ENCODE data around the gene SLC35F1.

The SLC35F1 gene

GRCh38 chr6:118296129-118296901 lies 389.3 kb downstream of the SLC35F1 start:
- Histone ChIP-seq H3K4me3 (ENCODE audit: low read depth, low read length) (no peak overlapping the region), H3K9me3 (ENCODE audit: control insufficient read depth, insufficient read depth, low read depth, low read length) (no peaks in the 10 kb centered on the region), H3K4me1 (ENCODE audit: control insufficient read depth, insufficient read depth, low read length) (no peaks in the 10 kb centered on the region; the same call in 1 of the 2 replicates), H3K27ac (ENCODE audit: extremely low read depth, low read depth, low read length) (no peak overlapping the region), H3K36me3 (ENCODE audit: control insufficient read depth in 2 of 2, insufficient read depth in 1 of 2, low read length in 2 of 2) (no peaks in the 10 kb centered on the region)
- ChIA-PET CTCF (interaction anchor here (0.6 to 1.3 kb wide), 2 partner anchors 12 to 898 kb away, joined by 3 to 10 read pairs; no protein-coding TSS in a partner anchor), POLR2A (no interaction called here)
- no peak for TF ChIP-seq ZFP3 (tag by site-specific recombination; IDR thresholded peaks at IDR 0.05; ENCODE audit: low read depth)
- TF ChIP-seq ZNF623 (tag by site-specific recombination; IDR thresholded peaks at IDR 0.05) = no peak
- TF ChIP-seq KLF1 (tag by site-specific recombination; IDR thresholded peaks at IDR 0.05) = no peak
- TF ChIP-seq ZNF354C (tag by site-specific recombination; IDR thresholded peaks at IDR 0.05; ENCODE audit: borderline replicate concordance, low read depth) = no peak
- TF ChIP-seq EGR2 (tag by site-specific recombination; IDR thresholded peaks at IDR 0.05; ENCODE audit: low read depth) = no peak
- no peak for TF ChIP-seq ZBTB11 (tag by site-specific recombination; conservative IDR thresholded peaks at IDR 0.05; ENCODE audit: low read depth)
- no peak for TF ChIP-seq ZNF580 (tag by site-specific recombination; IDR thresholded peaks at IDR 0.05)
- no peak for TF ChIP-seq FEZF1 (tag by site-specific recombination; IDR thresholded peaks at IDR 0.05)
- TF ChIP-seq ZNF341 (tag by site-specific recombination; IDR thresholded peaks at IDR 0.05; ENCODE audit: low read depth) = no peak
- no peak for TF ChIP-seq ZNF266 (tag by site-specific recombination; IDR thresholded peaks at IDR 0.05; ENCODE audit: low read depth)
- no peak for TF ChIP-seq KLF7 (tag by site-specific recombination; IDR thresholded peaks at IDR 0.05; ENCODE audit: borderline replicate concordance)
- no peak for TF ChIP-seq ZNF362 (tag by site-specific recombination; IDR thresholded peaks at IDR 0.05)
- TF ChIP-seq ZNF645 (tag by site-specific recombination; IDR thresholded peaks at IDR 0.05) = no peak
- TF ChIP-seq ZNF76 (tag by site-specific recombination; IDR thresholded peaks at IDR 0.05; ENCODE audit: borderline replicate concordance, low read depth) = no peak
- TF ChIP-seq ZNF311 (tag by site-specific recombination; IDR thresholded peaks at IDR 0.05; ENCODE audit: borderline replicate concordance) = no peak
- no peak for TF ChIP-seq ZNF426 (tag by site-specific recombination; IDR thresholded peaks at IDR 0.05)

GRCh38 chr6:118297821-118298220 lies 390.8 kb downstream of the SLC35F1 start:
- Histone ChIP-seq H3K4me1 (ENCODE audit: control insufficient read depth, insufficient read depth, low read length) (no peaks in the 10 kb centered on the region; the same call in 1 of the 2 replicates), H3K4me3 (ENCODE audit: low read depth, low read length) (no peak overlapping the region), H3K27ac (ENCODE audit: extremely low read depth, low read depth, low read length) (no peak overlapping the region), H3K36me3 (ENCODE audit: control insufficient read depth in 2 of 2, insufficient read depth in 1 of 2, low read length in 2 of 2) (no peaks in the 10 kb centered on the region), H3K9me3 (ENCODE audit: control insufficient read depth, insufficient read depth, low read depth, low read length) (no peaks in the 10 kb centered on the region)
- ChIA-PET CTCF (no interaction called here), POLR2A (no interaction called here)
- TF ChIP-seq ZNF266 (tag by site-specific recombination; IDR thresholded peaks at IDR 0.05; ENCODE audit: low read depth) = no peak
